Stimulated activated CD4-positive, alpha-beta T cell treated with anti-CD3 and anti-CD28 coated beads, Interleukin-2, amount 100 ng/mL, for 24 hours (primary cell): ENCODE measurements around the gene TNNT2.

Source experiments
- DNase-seq, 2 donors: peaks; one replicate each; pipeline ENCODE4 v3.0.0-alpha.2; 2020

The TNNT2 gene

GRCh38 chr1:201377611-201378092 lies at the start of gene TNNT2:
TNNT2 (minus strand) TSS chr1:201377680; CDS start chr1:201373254, 4,426 bp downstream.
- no peak for DNase-seq

DNA sequence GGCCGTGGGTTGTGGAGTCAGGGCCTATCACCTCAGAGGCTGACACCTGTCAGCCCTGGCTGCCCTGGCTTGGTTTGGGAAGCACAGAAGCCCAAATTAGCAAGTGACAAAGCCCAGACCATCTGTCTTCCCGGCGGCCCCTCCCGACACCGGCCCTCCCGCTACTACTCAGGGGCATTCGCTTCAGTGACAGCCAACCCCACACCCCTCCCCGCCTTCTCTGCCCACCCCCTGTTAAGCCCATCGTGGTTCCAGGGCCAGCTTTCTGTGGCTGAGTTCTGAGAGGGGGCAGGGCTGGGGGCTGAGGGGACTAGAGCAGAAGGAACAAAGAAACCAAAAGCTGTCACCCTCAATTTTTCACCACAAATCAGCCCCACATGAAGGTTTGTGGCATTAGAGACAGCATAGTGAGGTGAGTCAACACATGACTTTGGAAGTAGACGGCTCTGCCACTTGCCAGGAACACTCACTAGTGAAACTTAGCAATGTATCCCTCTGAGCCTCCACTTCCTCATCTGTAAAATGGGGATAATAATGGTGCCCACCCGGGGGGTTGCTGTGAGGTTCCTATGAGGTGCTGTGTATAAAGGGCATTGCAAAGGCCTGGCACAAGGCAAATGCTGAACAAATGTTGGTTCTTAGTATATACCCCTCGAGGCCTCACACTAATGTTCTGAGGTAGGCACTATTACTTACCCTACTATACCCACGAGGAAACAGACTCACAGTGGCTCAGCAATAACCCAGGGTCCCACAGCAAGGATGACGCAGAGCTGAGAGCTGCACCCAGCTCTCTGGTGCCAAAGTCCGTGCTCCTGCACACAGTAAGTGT lies 49.2 kb upstream of the TNNT2 start:
- DNase-seq: no peak

- no peak for DNase-seq
Observed at GRCh38 chr1:201424146-201424545, 46.7 kb upstream of the TNNT2 start.

- DNase-seq: no peak
Observed at GRCh38 chr1:201423655-201424054, 46.2 kb upstream of the TNNT2 start.

DNA sequence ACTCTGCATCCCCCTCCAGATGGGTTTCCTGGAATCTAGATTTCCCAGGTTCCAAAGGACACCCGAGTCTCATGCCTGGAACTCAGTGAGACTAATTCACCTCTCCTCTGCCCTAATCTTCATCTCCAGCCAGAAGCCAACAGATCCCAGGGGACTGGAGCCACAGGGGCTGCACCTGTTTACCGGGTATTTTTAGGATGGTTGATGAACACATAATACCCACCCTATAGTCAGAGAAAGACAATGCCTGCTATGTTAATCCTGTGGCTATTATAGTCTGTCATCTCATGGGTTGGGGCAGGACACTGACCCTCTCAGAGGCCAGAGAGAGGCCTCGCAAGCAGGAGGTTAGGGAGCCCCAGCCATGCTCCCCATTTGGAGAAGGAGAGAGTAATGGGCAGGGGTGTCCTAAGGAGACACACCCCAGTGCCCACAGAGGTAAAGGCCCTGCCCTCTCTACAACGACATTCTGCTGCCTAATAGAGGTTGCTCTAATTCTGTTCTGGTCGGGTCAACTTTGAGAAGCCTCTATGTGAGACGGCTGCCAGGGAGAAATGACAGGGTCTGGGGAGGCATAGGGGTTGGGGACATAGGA lies 45.1 kb upstream of the TNNT2 start:
- DNase-seq: no peak

GRCh38 chr1:201422026-201422425 lies 44.5 kb upstream of the TNNT2 start:
- no peak for DNase-seq

DNA sequence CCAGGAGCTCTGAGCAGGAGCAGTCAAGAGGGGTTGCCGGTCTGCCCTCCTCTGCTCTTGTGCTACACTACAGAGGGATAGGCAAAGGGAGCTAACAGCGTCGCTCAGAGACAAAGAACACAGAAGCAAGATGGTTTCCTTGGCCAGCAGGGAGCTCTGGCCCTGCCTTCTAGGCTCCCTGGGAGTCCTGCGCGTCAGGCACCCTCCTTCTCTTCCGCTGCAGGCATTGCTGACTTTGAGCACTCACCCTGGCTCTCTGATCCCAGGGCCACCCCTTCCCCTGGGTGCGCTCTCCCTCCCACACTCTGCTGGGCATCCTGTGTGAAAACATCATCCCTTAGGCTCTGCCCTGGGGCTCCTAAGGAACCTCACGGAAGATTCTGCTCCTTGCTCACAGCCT lies 43.6 kb upstream of the TNNT2 start:
- no peak for DNase-seq

DNA sequence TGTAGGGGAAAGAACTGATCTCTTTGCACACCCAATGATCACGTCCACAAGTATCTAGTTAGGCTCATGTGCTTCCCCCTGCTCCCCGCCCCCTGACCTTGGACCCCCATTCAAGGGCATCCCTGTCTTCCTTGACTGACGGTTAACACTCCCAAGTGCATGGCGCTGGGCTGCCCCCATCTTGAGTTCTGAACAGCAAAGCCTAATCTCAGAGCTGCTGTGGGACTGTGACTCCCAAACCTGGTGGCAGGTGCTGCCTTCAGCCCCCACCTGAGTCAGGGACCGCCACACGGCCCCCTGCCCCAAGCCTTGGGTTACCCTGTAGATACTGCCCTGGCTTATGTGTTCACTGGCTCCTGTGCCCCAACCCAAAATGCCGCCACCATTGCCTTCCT lies 43.1 kb upstream of the TNNT2 start:
- DNase-seq: no peak

- DNase-seq: no peak
Observed at GRCh38 chr1:201419746-201420607, 42.5 kb upstream of the TNNT2 start.

GRCh38 chr1:201419256-201419655 lies 41.8 kb upstream of the TNNT2 start:
- no peak for DNase-seq

GRCh38 chr1:201418461-201418860 lies 41.0 kb upstream of the TNNT2 start:
- no peak for DNase-seq

- DNase-seq: no peak
Observed at GRCh38 chr1:201414051-201414738, 36.7 kb upstream of the TNNT2 start.

- no peak for DNase-seq
Observed at GRCh38 chr1:201411292-201411691, 33.8 kb upstream of the TNNT2 start.

GRCh38 chr1:201409440-201409839 lies 32.0 kb upstream of the TNNT2 start:
- no peak for DNase-seq

DNA sequence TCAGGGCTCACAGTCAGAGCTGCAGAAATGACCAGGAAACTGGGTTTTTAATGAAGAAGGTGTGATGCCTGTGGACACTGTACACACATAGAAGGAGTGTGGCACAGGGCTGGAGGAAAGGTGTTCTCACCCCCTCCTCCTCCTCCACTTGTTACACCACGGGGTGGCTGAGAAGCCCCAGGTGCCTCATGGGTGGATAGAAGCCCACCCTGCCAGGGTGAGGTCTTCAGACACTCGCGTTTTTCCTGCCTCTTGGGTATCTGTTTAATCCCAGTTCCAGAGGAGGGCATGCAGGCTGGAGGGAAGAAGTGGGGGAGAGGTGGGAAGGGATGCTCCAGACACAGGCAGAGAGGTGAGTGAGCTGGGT lies 31.3 kb upstream of the TNNT2 start:
- DNase-seq: no peak

DNA sequence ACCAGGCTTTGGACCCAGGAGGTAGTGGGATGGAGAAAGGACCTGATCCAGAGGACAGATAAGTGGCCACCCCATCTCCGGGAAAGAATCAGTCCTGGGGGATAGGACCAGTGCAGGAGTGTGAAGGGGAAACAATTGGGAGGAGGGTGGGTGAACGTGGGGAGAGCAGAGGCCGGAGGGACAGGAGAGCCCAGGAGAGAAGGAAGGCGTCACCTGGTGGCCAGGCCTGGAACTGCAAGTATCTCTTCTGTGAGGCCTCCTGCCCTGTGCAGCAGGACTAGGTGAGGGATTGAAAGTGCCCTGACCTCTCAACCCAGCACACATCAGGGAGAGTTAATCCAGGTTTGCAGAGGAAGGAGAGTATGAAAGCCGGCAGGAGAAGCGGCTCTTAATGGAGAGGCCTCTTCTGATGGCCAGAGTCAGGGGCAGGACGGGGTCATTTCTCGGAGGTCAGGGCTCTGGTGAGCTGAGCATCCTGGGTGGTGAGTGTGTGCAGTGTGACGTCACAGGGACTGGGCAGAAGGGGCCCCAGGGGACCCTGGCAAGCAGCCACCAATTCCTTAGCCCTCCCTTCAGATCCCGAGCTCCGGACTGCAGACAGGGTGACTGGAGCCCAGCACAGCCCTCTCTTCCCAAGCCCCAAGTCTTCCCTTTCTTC lies 30.8 kb upstream of the TNNT2 start:
- peak; percentile 76 to 86 for DNase-seq

GRCh38 chr1:201406831-201407406 lies 29.4 kb upstream of the TNNT2 start:
- DNase-seq: no peak

- no peak for DNase-seq
Observed at GRCh38 chr1:201405484-201405831, 28.0 kb upstream of the TNNT2 start.

- no peak for DNase-seq
Observed at GRCh38 chr1:201404722-201405483, 27.4 kb upstream of the TNNT2 start.

GRCh38 chr1:201404055-201404454 lies 26.6 kb upstream of the TNNT2 start:
- no peak for DNase-seq

DNA sequence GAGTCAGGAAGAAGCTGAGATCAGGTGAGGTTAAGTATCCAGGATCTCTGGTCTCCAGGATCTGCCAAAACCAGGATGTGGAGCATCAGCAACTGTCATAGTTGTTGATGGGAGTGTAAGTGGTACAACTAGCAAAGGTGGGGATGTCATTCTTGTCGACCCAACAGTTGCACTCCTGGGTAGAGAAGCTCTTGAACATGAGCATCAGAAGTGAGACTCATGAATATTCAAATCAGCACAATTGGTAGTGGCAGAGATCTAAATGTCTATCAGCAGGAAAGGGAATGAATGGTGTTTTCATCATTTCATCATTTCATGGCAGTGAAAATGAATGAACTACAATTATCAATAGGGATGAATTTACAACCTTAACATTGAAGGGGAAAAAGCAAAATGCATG lies 25.9 kb upstream of the TNNT2 start:
- no peak for DNase-seq
